NCI-H2171 (cell line): ENCODE results near the gene DPYSL5.
"Not testable (repeated sequence)": the region's sequence is repeated elsewhere in the genome, so short reads cannot be mapped to it uniquely, and the experiment has no call there.

Source experiments
- DNase-seq: peaks from one replicate; lab custom pipeline; 2025; lab: John Stamatoyannopoulos, UW

Gene DPYSL5

DNA sequence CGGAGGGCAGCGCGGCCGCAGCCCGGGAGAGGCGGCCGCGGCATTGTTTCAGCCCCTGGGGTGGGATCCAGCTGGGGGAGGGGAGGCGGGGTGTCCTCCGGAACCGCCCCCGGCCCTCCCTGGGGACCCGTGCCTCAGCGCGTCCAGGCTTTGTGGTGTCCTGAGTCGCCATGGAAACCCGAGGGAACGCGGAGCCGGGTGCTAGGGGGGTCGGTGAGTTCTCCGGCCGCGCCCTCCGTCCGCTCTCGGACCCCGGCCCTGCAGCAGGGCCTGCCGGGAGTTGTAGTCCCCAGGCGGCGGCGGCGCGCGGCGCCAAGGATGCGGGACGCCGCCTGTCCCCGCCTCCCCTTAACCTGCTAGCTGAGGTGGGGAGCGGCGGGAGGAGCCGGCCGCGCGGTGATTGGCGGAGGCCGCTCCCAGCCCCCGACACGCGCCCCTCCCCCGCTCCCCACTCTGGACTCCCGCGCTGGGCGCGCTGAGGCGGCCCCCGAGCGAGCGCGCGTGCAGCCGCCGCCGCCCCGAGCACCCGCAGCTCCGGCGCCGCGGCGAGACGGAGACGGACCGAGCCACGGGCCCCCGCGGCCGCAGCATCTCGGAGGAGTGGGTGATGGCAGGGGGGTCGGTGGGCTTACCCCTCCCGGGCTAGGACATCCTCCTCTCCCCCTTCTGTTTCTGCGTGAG is at the start of gene DPYSL5:
DPYSL5 (plus strand) TSS at position 478 of the 681 bp plus-strand sequence. CDS start 50,368 bp downstream, outside the sequence.
- DNase-seq = peak; percentile 95

DNA sequence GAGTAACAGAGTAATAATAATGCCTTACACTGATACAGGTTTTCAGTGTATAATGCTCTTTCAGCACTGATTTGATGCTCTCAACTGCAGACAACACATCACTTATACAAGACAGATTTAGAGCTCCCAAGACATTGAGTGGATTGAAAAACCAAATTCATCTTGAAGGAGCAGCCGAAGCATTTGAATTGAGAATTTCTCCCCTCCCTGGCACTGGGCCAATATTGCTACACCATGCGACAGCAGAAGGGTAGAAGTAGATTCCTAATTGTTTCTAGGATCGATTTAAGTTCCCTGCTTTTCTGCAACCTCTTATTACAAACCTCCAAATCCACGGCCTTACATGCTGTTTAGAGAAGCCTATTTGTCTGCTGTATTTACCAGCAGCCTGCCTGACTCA is 46.6 kb upstream of the DPYSL5 start:
- DNase-seq = peak; percentile 12

- DNase-seq = no peak
These were observed 46.1 kb upstream of the DPYSL5 start for GRCh38 chr2:26801796-26802195.

DNA sequence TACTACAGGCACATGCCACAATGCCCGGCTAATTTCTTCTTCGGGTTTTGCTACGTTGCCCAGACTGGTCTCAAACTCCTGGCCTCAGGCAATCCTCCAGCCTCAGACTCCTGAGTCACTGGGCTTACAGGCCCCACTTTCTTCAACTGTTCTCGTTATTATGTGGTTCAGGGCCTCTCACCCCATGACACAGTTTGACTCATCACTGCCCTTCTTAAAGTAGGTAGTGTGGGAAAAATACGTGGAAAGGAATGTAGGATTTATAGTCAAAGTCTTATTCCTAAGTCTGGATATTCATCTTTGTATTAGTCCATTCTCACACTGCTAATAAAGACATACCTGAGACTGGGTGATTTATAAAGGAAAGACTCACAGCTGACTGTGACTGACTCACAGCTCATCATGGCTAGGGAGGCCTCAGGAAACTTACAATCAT is 42.7 kb upstream of the DPYSL5 start:
- DNase-seq = no peak

- DNase-seq = peak; percentile 40
These were observed 40.0 kb upstream of the DPYSL5 start for GRCh38 chr2:26807788-26808460.

- DNase-seq = no peak
These were observed 38.7 kb upstream of the DPYSL5 start for GRCh38 chr2:26809211-26809610.

DNA sequence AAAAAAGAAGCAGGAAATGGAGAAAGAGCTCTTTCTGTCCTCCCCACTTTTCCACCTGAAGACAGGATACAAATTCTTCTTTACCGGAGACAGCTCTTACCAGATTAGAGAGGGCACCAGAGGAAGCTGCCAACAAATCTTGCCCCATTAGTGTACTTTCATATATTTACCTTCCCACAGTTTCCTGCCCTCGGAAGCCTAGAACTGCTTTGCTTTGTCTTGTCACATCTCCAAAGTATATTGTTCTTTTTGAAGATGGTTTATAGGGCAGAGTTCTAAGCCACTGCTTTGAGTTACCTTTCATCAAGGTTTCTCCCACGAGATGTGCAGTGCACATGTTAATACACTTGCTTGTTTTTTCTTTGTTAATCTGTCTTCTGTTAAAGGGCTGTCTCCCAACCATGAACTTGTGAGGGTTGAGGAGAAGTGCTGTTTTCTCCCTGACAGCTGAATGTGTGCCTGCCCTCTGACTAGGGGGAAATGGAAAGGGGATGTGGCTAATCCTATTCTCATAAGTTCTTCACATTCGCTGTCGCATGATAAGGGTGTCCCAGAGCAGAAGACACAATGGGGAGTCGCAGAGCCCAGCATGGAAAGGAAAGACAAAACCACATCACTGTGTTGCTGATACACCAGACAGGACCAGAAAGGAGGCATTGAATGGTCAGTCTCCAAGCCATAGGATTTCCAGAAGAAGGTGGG is 37.9 kb upstream of the DPYSL5 start:
- DNase-seq = no peak

- no peak for DNase-seq
These were observed 36.7 kb upstream of the DPYSL5 start for GRCh38 chr2:26811261-26811660.

DNA sequence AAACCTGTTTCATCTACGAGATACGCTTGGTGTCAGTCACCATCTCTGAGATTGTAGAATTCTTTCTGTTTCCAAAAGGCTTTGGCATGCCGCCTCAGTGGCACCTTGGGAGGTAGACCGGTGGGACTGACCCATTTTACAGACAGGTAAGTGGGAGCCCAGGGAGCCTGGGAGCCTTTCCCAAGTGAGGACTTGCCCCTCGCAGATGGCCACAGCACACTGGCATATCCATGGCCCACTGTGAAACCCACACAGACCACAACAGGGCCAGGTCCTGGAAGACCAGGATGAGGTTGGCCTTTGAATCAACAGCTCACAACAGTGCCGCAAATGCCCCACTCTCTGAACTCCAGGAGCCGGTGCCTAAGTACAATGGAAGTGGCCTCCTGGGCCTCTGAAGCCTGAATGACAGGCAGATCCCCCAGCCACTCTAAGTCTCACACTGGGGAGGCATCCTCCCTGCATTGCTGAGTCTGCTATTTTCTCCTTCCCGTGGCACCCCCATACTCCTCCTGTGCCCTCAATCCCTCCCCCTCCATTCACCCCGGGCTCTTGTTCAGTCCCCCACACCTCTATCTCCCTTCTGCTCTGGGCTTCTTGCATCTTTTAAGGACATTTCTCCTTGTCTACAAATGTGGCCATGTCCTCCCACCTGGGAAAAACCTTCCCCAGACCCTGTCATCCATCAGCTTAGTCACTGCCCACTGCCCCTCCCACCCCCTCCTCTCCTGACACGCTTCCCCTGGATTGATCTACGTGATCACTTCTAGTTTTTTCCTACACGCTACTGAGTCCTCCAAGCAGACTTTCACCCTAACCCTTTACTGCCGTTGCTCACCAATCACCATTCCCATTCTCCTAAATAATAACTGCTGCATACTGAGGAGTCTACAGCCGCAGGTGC is 35.9 kb upstream of the DPYSL5 start:
- no peak for DNase-seq

GRCh38 chr2:26812731-26813130 is 35.2 kb upstream of the DPYSL5 start:
- DNase-seq = no peak

DNA sequence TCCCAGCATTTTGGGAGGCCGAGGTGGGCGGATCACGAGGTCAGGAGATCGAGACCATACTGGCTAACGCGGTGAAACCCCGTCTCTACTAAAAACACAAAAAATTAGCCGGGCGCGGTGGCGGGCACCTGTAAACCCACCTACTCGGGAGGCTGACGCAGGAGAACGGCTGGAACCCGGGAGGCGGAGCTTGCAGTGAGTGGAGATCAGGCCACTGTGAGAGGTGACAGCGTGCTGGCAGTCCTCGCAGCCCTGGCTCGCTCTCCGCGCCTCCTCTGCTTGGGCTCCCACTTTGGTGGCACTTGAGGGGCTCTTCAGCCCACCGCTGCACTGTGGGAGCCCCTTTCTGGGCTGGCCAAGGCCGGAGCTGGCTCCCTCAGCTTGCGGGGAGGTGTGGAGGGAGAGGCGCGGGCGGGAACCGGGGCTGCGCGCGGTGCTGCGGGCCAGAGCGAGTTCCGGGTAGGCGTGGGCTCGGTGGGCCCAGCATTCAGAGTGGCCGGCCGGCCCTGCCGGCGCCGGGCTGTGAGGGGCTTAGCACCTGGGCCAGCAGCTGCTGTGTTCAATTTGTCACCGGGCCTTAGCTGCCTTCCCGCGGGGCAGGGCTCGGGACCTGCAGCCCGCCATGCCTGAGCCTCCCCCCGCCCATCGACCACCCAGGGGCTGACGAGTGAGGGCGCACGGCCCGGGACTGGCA is 33.7 kb upstream of the DPYSL5 start:
- not testable (repeated sequence) for DNase-seq

- DNase-seq = no peak
These were observed 31.0 kb upstream of the DPYSL5 start for GRCh38 chr2:26816893-26817292.

GRCh38 chr2:26818255-26818654 is 29.7 kb upstream of the DPYSL5 start:
- DNase-seq = no peak

DNA sequence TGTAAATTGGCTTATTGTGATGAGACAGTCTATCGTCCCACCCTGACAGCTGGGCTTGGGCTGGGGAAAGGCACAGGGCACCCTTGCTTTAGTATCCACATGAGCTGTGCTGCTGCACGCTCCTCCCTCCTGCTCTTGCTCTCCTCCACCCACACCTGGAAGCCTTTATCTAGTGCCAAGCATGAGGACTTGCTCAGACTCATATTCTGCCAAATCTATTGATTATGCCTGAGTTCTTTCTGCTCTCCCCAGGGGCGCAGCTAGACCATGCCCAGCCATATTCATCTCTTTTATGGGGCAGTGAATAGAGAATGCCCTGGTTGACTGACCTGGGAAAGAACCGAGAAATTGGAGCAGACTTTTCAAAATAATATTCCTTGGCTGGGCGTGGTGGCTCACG is 29.0 kb upstream of the DPYSL5 start:
- no peak for DNase-seq

DNA sequence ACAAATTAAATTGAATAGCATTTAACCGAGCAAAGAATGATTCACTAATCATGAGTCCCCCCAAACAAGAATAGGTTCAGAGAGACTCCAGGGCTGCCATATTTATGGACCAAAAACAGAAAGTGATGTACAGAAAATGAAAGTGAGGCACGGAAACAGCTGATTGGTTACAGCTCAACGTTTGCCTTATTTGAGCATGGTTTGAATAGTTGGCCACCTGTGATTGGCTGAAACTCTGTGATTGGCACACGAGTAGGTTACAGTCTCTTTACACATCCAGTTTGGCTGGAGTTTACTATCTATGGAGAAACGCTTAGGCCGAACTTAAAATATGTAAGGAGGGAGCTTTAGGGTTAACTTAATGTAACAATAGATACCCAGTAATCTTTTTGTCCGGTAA is 27.0 kb upstream of the DPYSL5 start:
- no peak for DNase-seq

DNA sequence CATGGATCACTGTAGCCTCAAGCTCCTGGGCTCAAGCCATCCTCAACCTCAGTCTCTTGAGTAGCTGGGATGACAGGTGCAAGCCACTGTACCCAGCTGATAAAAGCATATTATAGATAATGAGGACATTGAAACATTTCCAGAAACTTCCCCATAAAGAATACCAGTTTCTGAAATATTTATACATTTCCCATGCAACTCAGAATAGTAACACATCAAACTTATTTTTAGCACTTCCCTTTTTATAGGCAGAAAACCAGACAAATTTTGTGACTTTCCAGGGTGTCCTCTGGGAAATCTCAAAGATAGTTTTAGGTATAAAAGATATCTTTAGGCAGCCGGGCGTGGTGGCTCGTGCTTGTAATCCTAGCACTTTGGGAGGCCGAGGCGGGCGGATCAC is 25.1 kb upstream of the DPYSL5 start:
- no peak for DNase-seq

DNA sequence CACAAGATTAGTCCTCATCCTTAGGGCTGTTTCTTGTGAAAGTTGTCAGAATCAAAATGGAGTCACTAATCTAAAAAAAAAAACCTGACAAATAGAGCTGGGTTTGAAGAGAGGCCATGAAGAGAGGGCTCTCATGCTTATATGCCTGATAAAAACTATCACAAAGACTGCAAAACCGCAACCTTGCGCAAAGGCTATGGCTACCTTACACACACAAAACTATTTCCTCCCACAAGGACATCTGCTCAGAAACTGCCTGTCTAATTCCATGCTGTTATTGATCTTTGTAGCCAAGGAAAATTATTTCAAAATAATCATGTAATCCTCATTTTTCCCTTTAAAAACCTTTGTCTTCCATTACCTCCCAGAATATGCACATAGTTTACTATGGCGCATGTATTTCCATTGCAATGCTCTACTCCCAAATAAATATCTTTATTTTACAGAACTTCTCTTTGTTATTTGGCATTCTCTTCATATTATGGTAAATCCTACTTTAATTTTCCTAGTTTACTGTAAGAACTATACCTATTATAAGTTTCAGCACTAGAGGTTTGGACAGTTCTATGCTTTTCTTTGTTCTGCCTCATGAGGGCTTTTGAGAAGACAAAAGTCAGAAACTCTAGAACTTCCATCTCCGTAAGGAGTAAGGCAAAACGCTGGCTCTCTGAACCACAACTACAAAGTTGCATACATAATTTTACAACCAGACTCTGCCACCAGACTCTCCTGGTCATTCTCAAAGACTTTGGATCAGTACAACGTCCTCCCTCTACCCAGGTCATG is 9.6 kb upstream of the DPYSL5 start:
- no peak for DNase-seq

GRCh38 chr2:26840937-26841610 is 6.9 kb upstream of the DPYSL5 start:
- DNase-seq = no peak

GRCh38 chr2:26843041-26843440 is 4.9 kb upstream of the DPYSL5 start:
- DNase-seq = no peak

GRCh38 chr2:26845021-26845420 is 2.9 kb upstream of the DPYSL5 start:
- DNase-seq = peak; percentile 36
